ENCODE measurements around the gene DLK1.

DLK1 gene

DNA sequence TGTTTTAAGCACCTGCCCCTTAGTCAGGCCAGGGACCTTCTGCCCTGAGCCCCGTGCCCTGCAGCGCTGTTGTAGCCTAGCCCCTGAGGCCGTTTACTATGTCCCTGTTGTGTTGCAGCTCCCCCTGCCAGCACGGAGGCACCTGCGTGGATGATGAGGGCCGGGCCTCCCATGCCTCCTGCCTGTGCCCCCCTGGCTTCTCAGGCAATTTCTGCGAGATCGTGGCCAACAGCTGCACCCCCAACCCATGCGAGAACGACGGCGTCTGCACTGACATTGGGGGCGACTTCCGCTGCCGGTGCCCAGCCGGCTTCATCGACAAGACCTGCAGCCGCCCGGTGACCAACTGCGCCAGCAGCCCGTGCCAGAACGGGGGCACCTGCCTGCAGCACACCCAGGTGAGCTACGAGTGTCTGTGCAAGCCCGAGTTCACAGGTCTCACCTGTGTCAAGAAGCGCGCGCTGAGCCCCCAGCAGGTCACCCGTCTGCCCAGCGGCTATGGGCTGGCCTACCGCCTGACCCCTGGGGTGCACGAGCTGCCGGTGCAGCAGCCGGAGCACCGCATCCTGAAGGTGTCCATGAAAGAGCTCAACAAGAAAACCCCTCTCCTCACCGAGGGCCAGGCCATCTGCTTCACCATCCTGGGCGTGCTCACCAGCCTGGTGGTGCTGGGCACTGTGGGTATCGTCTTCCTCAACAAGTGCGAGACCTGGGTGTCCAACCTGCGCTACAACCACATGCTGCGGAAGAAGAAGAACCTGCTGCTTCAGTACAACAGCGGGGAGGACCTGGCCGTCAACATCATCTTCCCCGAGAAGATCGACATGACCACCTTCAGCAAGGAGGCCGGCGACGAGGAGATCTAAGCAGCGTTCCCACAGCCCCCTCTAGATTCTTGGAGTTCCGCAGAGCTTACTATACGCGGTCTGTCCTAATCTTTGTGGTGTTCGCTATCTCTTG is 7.6 kb downstream of the DLK1 start:
- DNase-seq, result no peak

DNA sequence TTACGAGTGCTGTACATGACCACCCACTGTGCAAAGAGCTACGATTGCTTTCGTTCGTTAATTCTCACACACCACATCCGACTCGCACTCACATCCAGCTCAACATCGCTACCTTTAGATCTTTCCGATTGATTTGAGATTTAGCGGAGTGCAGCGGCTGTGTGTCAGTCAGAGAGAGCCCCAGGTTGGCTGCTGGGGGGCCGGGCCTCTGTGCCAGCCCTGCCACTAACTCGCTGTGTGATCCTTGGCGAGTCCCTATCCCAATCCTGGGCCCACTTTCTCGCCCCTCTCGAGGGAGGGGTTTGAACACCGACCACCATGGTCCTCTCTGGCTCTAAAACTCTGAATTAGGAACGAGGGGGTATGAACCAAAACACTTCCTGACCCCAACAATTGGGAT is 8.6 kb downstream of the DLK1 start:
- no peak for DNase-seq

DNA sequence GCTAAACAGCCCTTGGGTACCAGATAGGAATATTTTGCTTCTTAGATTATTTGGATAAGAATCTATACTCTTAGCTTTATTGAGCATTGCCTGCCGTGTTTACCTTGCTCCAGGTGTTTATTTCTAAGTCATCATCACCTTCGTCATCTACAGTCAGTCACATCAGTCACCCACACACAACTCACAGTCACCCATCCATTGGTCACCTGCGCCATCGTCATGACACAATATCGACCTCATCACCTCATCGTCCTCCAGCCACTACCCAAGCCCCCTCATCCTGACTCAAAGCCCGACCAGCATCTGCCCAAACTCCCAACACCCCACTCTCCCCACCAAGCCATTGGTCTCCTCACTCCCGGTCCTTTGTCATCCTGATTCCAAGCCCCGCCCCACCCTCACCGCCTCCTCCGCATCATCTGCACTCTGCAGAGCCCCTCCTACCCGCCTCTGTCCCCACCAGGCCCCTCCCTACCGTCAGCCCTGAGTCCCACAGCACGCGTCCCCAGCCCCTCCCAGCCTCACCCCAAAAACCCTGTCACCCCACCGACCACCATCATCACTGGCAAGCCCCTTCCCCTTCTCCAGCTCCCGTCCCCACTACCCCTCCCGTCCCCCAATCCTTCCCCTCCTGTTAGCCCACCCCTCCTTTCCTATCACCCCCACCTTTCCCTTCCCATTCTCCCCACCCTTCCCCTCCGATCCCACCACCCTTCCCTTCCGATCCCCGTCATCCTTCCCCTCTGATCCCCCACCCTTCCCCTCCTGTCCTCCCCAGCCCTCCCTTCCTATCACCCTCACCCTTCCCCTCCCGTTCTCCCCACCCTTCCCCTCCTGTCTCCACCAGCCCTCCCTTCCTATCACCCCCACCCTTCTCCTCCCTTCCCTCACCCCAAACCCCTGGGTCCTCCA is 9.8 kb downstream of the DLK1 start:
- DNase-seq, result no peak

DNA sequence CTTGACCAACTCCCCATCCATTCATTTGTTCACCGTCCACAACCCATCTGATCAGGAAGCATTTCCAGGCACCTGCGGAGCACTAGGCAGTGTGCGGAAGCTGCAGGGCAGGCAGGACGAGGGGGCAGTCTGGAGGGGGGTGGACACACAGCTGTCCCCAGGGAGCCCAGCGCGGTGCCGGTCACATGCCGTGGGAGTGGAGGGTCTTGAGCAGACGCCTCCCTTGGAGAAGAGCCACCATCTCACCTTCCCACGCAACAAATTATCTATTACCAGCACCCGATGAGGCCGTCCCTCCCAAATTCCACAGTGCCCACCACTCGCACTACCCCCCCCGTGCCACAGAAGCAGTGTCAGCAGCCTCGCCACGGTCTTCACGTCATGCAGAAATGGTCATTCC is 10.8 kb downstream of the DLK1 start:
- no peak for DNase-seq

DNA sequence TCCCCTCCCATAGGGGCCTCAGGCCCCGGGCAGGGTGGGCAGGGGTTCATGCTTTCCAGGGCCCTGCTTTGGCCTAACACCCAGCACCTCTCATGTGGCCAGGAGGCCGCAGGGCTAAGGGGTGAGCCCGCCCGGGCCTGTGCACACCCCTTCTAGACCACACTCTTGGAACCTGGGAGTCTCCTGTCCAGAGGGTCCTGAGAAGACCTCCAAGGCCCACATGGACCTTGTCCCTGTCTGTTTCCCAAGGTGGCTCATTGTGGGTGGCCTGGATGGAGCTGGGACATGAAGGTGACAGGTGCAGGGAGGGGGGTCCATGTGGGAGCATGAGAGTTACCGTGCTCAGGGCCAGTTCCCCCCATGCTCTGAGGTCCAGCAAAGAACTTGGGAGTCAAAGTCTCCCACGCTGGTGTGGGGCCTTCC is 11.6 kb downstream of the DLK1 start:
- DNase-seq, result no peak

DNA sequence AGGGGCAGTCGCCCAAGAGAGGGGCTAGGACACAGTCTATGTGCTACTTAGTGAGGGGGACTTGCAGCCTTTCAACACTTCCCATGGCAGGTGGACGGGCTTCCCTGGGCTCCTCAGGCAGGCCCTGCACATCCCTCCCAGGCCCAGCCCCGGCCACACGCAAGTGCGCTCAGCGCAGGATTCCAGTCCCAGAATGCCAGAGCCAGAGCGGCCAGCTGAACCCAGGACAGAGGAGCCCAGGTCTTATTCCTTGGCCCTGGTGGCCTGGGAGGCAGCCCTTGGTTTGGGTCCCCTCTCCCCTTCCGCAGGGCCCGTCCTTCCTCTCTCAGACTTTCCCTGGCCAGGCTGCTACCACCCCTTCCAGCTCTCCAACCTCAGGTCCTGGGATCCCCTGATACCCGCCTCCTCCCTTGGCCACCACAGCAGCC is 12.0 kb downstream of the DLK1 start:
- DNase-seq, result no peak

DNA sequence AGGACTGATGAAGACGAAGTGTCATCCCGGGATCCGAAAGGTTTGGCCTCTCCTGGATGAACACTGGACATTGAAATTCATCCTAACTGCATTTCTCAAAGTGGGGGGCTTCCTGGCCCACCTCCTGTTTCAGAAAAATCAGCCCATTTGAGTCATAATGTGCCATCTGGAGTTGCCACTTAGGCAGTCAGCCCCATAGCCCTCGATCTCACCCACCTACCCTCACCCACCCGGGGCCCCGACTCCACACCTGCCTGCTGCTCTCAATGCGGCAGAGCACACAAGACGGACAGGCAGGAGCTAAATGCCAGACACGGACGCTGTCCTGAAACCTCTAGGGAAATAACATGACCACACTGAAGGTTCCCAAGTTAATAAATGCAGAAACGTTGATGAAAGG is 12.6 kb downstream of the DLK1 start:
- DNase-seq, result no peak

DNA sequence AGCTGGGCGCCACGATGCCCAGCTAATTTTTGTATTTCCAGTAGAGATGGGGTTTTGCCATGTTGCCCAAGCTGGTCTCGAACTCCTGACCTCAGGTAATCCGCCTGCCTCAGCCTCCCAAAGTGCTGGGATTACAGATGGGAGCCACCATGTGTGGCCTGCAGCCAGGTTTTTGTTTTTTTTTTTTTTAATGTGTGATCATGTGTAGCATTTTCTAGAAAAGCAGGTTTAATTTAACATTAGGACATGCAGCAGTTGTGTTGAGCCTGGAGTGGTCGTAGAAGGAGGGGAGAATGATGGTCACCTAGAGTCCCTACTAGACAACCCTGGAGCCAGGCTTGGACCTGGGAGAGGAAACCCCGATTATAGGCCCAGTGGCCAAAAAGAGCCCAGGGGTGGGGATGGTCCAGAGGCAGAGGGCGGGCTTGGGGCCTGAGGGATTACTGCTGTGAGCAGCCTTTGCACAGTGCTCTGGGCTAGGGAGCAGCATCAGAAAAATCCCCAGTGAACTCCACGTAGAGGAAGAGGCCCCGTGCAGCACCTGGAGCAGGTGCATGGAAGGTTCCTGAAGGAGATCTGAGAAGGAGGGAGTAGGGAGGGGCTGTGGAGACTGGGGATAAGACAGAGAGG is 13.6 kb downstream of the DLK1 start:
- no peak for DNase-seq

DNA sequence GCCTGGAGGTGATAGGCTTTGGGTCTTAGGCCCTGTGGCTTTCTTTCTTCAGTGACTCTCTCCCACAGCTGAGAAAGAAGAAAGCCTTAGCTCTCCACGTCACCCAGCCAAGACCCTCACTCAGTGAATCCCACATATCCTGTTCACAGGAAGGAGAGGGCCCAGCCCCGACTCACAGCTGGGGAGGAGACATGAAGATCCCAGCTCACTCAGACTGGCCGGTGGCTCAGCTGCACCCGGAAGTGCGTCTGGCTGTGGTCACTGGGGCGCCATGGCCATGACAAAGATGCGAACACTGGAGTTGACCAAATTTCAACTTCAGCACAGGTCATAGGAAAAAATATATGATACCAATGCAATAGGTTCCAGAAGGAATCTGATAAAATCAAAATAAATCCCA is 14.2 kb downstream of the DLK1 start:
- DNase-seq, result no peak

DNA sequence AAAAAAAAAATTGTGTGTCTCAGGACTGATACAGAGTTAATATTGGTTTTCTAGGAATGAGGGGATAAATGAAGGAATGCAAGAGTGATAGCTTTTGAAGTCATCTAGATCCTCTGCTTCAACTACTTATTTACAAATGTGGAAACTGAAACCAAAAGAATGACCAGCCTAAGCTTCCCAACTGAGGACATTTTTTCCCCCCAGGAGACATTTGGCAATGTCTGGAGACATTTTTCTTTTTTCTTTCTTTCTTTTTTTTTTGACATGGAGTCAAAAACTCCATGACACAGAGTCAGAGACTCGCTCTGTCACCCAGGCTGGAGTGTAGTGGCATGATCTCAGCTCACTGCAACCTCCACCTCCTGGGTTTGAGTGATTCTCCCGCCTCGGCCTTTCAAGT is 15.3 kb downstream of the DLK1 start:
- DNase-seq, result no peak

DNA sequence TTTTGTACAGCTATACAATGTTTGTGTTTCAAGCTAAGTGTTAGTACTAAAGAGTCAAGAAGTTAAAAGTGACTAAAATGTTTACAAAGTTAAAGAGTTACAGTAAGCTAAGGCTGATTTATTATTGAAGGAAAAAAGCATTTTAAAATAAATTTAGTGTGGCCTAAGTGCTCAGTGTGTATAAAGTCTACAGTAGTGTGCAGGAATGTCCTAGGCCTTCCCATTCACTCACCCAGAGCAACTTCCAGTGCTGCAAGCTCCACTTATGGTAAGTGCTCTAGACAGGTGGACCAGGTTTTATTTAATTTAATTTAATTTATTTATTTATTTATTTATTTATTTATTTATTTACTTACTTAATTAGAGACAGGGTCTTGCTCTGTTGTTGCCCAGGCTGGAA is 19.6 kb downstream of the DLK1 start:
- no peak for DNase-seq

DNA sequence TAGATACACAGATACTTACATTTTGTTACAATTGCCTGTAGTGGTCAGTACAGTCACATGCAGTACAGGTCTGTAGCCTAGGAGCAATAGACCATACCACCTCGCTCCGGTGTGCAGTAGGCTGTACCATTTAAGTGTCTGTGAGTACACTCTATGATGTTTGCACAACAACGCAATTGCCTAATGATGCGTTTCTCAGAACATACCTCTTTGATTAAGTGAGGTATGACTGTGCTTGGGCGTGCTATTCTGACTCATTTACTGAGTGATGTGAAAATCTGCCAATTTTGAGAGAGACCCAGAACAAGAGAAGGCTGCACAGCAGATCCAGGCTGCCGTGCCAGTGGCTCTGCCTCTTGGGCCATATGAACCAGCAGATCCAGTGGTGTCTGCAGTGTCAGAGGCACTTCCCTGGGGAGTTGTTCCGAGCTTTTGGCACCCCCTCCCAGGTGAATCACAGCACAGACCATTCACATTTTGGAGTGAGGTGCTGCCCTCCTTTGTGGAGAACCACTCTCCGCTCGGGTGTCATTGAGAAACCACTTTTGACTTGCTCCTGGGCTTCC is 20.4 kb downstream of the DLK1 start:
- no peak for DNase-seq

DNA sequence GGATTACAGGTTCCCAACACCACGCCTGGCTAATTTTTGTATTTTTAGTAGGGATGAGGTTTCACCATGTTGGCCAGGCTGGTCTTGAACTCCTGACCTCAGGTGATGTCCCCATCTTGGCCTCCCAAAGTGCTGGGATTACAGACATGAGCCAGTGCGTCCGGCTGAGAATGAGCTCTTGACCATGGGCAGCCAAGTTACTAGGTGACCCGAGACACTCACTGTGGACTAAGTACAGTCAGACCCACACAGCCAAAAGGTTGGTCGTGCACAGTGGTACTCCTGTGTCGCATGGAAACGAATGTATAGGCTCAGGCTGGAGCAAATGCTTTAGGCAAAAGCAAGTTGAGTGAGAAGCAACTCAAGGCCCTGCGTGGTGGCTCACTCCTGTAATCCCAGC is 21.0 kb downstream of the DLK1 start:
- DNase-seq, result no peak

DNA sequence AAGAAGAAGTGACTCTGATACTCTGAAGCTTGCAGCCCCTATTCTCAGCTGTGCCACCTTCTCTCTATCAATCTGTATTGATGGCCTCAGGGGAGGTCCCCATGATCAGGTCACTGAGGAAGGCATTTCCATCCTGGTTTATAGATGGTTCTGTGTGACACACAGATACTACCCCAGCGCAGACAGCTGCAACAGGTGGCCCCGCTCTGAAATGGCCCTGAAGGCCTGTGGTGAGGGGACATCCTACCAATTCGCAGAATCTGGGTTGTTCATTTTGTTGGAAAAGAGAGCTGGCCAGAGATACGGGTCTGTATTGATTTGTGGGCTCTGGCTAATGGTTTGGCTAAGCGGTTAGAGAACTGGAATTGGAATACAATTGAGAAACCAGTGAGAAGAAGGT is 21.7 kb downstream of the DLK1 start:
- no peak for DNase-seq

DNA sequence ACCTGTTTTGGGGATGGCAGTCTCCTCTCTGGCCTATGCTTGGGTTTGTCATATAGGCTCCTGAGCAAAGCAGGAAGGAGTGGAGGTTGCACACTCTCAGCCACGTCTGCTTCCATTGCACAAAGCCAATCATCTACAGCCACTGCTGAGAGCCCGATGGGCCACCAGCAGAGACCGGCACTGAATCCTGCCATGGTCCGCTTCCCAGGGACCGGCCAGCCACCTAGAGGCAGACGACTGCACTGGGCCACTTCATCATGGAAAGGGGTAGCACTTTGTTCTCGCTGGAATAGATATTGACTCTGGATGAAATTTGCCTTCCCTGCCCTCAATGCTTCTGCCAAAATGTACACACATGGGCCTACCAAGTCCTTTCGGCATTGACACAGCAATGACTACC is 22.3 kb downstream of the DLK1 start:
- DNase-seq, result no peak

DNA sequence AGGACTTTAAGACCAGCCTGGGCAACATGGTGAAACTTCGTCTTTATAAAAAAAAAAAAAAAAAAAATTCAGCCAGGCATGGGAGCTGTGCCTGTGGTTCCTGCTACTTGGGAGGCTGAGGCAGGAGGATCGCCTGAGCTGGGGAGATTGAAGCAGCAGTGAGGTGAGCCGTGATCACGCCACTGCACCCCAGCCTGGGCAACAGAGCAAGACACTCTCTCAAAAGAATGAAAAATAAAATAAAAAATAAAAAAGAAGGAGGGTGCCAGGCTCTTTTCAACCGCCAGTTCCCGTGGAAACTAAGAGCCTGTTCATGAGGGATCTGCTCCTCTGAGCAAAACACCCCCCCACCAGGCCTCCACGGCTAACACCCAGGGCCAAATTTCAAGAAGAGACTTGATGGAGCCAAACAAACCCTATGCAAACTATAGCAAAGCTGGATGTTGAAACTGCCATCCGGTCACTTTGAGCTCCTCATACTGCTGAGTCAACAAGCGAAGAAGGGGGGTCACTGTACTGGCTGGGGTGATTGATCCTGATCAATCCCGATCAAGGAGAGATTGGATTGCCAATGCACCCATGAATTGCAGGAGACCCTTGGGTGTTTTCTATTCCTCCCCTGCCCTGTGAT is 23.4 kb downstream of the DLK1 start:
- no peak for DNase-seq

DNA sequence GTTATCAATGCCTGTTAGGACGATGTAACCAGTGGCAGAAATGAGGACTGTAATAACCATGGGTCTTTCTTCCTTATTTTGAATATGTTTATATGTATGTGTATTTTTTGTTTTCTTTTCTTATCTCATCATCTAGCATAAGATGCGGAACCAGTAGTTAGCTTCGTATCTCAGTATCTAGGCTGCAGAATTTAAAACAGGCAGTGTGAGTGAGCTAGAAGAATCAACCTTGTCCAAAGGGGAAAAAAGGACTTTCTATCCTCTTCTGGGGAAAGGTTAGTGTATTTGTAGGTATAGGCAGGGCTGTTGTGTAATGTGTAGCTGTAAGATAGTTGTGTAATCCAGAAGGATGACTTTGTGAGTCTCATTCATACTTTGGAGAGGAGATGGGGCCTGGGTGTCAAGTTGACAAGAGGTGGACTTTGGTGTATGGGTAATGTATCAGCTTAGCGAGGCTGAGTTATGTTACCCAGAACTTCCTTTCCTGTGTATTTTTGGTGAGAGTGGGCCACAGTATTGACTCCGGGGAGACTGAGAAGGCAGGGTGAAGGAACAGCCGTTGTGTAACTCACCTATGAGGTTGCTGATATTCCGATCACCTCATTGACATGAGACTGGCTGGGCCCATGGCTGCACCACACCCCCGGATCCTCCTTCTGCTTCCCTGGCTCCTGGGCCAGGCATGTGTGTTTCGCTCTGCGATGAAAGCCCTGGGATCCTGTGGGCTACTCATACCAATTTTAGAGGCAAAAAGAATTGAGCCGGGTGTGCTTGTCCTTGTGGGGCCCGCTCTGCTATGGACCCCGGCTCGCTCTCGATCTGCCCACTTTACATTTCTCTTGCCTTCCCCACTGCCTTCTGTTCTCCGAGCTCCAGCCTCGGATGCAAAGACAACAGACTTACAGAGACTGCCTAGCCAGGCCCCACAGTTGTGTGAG is 24.3 kb downstream of the DLK1 start:
- no peak for DNase-seq

DNA sequence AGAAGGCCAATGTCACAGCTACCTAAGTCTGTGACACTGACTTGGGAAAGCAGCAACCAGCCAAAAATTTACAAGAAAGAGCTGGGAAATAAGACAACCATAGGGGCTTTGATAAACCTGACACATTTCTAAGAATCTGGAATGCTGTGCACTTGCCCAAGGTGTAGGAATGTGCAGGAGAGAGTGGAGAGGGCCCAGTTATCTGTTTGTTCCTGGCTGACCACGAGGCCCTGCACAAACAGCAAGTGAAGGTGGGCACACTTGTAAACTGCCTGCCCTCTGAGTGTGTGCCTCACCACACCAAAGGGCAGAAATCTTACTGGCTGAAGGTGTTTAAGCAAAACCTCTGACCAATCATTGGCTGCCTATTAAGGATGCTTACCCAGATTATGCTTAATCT is 27.3 kb downstream of the DLK1 start:
- no peak for DNase-seq

DNA sequence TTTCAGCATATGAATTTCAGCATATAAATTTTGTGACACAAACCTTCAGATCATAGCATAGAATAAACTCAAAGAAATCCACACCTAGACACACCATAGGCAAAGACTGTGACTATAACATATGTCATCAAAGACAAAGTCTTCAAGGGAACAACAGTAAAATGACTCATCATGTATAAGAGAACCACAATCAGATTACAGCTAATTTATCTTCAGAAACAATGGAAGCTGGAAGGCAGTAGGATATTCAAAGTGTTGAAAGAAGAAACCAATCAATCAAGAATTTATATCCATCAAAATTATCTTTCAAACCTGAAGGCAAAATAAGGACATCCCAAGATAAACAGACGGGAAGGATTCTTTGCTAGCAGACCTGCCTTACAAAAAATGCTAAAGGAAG is 29.0 kb downstream of the DLK1 start:
- DNase-seq, result no peak

DNA sequence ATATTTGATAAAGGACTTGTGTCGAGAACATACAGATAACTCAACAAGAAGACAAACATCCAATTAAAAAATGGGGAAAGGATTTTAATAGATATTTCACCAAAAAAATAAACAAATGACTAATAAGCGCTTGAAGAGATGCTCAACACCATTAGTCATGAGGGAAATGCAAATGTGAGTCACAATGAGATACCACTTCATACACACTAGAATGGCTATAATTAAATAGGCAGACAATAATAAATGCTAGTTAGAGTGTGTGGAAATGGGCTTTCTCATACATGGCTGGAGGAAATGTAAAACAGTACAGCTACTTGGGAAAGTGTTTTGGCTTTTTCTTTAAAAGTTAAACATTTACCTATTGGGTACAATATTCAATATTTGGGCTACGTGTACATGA is 34.8 kb downstream of the DLK1 start:
- DNase-seq, result no peak

DNA sequence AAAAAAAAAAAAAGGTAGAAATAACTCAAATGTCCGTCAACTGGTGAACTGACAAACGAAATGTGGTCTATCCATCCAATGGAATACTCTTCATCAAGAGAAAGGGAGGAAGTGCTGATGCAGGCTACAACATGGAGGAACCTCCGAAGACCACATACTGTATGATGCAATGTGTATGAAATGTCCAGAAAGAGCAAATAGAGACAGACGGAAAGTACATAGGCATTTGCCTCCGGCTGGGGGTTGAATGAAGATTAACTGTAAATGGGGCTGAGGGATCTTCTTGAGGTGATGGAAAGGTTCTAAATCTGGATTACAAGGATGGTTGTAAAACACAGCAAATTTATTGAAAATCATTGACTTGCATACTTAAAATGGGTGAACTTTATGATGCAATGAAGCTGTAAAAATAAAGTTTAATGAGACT is 35.4 kb downstream of the DLK1 start:
- no peak for DNase-seq
